Measurements from ENCODE around the gene NUP35.
"Not testable (repeated sequence)": the region's sequence is repeated elsewhere in the genome, so short reads cannot be mapped to it uniquely, and the experiment has no call there.

NUP35 gene

DNA sequence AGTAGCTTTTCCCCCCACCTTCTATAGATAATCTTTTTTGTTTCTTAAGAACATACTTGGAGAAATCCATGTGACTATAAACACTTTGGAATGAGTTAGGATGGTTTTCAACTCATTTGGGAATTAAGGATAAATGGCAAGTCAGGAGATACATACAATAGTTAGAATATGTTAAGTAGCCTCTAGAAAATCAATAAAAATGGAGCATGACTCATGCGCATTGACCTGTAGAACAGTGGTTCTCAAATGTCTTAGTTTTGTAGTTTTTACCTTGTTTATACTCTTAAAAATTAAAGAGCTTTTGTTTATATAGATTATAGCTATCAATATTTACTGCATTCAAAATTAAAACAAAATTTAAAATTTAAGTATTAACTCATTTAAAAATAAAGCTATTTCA, 24.7 kb downstream of the NUP35 start:
- FAIRE-seq = peak; percentile 45

- FAIRE-seq = no peak
These were observed 25.2 kb downstream of the NUP35 start for GRCh38 chr2:183149489-183149888.

GRCh38 chr2:183152280-183152679, 28.0 kb downstream of the NUP35 start:
- not testable (repeated sequence) for FAIRE-seq

DNA sequence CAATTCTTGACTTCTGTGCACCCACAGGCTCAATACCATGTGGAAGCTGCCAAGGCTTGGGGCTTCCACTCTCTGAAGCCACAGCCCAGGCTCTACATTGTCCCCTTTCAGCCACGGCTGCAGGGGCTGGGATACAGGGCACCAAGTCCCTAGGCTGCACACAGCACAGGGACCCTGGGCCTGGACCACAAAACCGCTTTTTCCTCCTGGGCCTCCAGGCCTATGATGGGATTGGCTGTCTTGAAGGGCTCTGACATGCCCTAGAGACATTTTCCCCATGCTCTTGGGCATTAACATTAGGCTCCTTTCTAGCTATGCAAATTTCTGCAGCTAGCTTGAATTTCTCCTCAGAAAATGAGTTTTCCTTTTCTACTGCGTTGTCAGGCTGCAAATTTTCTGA, 29.7 kb downstream of the NUP35 start:
- FAIRE-seq = no peak

GRCh38 chr2:183154772-183155171, 30.5 kb downstream of the NUP35 start:
- not testable (repeated sequence) for FAIRE-seq

DNA sequence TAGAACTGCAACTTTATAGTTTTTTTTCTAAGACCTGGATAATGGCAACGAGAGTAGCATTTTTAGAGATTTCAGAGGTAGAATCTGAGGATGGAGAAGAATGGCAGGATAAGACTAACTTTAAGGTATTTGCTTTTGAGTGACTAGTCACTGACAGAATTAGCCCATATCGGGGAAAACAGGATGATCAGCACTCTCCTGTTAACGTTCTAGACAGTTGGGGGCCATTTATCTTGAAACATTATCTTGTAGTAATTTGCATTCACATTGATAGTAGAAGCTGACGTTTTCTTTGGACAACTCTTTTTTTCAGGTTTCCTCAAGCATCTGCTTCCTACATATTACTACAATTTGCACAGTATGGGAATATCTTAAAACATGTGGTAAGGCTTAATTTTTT, 32.9 kb downstream of the NUP35 start:
- FAIRE-seq = no peak

DNA sequence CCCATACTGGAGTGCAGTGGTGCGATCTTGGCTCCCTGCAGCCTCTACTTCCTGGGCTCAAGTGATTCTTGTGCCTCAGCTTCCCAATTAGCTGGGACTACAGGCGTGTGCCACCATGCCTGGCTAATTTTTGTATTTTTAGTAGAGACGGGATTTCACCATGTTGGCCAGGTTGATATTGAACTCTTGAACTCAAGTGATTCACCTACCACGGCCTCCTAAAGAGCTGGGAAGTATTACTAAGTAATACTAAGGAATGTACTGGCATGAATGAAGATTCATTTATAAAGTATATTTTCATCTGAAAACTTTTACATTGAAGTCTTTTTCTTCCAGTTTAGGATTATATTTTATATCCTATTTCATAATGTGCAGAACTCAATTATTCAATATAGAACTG, 38.1 kb downstream of the NUP35 start:
- no peak for FAIRE-seq

GRCh38 chr2:183163821-183164649, 39.8 kb downstream of the NUP35 start:
- FAIRE-seq = no peak

GRCh38 chr2:183164650-183165015, 40.4 kb downstream of the NUP35 start:
- FAIRE-seq = no peak

DNA sequence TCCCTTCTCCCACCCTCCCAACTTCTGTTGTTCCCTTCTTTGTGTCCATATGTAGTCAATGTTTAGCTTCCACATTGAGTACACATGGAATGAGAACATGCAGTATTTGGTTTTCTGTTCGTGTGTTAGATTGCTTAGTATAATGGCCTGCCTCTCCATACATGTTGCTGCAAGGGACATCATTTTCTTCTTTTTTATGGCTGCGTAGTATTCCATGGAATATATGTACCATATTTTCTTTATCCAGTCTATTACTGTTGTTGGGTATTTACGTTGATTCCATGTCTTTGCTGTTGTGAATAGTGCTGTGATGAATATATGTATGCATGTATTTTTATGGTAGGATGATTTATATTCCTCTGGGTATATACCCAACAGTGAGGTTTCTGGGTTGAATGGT, 42.0 kb downstream of the NUP35 start:
- no peak for FAIRE-seq

- not testable (repeated sequence) for FAIRE-seq
These were observed 42.7 kb downstream of the NUP35 start for GRCh38 chr2:183166976-183167375.

DNA sequence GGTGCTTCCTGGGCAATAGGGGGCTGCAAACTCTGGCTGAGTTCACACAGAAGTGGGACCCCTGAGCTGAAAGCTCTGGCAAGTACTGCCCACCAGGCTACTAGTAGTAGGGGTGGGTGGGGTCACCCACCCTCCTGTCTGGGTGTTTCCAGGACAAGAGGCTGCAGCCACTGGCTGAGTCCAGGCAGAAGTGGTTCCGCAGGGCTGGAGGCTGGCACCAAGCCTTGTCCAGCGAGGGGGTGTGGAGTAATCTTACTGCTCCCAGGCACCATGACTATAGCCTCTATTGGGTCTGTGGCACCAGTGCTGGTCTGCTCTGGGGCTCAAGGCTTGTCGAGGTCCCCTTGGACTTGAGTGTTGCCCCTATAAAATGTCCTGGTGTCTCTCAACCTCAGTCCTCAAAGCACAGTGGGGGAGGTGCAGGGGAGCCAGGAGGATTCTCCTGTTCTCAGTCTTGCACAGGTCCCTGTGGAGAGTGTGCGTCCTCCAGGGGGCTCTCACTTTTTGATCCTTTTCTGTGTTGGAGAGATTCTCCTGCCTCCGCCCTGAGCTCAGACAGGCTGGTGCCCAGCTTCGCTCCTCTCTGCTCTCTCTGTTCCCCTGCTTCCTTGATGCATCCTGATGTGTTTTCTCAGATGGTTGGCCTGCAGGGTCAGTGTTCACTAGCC, 48.1 kb downstream of the NUP35 start:
- FAIRE-seq = no peak

- no peak for FAIRE-seq
These were observed 54.9 kb downstream of the NUP35 start for GRCh38 chr2:183179156-183179555.

DNA sequence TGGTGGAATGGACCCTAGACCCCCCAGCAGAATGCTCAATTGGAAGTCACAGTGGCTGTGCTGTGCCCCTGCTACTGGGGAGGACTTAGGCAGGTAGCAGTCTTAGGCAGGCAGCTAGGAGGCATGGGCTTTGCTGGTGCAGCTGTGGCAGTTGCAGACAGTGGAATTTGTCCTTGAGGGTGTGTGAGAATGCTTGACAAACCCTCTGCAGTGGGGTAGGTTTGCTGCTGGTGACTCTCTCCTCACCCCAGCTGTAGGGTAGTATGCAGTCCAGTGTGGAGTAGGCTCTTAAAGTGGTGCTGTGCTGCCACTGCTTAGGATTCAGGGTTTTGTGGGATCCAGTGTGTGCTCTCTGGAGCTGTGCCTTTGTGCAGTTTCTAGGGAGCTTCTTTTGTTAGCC, 61.3 kb downstream of the NUP35 start:
- no peak for FAIRE-seq

GRCh38 chr2:183186296-183186695, 62.1 kb downstream of the NUP35 start:
- FAIRE-seq = no peak

DNA sequence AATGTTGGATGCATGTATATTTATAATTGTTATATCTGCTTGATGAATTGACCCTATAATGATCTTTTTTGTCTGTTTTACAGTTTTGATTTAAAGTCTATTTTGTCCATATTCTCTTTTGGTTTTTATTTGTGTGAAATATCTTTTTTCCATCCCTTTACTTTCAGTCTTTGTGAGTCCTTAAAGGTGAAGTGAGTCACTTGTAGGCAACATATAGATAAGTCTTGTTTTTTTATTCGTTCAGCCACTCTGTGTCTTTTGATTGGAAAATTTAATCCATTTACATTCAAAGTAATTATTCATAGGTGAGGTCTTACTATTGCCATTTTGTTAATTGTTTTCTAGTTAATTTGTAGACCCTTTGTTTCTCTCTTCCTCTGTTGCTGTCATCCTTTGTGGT, 62.5 kb downstream of the NUP35 start:
- no peak for FAIRE-seq

- peak; percentile 17 for FAIRE-seq
These were observed 68.1 kb downstream of the NUP35 start for GRCh38 chr2:183192343-183192742.

GRCh38 chr2:183193904-183194303, 69.7 kb downstream of the NUP35 start:
- FAIRE-seq = no peak

GRCh38 chr2:183195397-183195796, 71.2 kb downstream of the NUP35 start:
- FAIRE-seq = no peak

GRCh38 chr2:183195998-183196409, 71.8 kb downstream of the NUP35 start:
- FAIRE-seq = no peak

DNA sequence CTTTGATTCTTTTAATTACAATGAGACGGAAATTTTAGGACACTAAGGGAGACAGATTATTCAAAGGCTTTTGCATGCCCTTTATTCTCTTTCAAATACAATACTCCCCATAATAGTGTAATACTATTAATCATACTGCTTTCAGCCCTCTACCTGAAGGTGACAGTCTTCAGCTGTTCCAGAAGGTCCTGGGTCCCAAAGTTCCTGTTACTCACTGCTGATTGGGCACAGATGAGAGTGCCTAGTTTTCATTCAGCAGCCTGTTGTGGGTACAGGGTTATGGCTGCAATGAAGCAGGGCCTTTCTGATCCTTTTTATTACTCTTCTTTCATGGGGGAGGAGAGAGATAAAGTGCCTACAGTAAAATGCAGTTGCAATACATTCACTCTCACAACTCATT, 80.2 kb downstream of the NUP35 start:
- no peak for FAIRE-seq

- FAIRE-seq = no peak
These were observed 82.9 kb downstream of the NUP35 start for GRCh38 chr2:183207110-183207509.

DNA sequence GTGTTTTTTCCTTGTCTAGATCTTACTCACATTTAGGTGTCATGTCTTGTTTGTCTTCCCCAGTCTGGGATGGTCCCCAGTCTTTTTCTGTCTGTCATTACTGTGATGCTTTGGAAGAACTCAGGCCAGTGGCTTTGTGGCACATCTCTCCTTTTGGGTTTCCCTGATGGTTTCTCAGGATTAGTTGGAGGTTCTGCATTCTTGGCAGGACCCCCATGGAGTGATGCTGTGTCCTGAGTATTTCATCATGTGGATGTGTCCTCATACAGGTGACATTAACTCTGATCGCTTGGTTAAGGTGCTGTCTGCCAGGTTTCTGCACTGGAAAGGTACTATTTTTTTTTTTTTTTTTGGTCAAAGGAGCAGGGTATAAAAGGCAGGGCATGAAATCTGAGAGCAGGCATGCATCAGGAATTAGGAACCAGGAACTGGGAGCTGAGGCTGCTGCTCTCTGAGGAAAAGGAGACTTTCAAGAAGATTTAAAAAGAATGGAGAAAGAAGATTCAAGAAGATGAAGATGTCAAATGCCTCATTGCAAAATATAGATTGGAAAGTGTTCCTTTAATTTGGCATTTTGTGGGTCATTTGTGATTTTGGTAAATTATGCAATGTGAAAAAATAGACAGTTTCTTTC, 85.3 kb downstream of the NUP35 start:
- FAIRE-seq = no peak
